OCI-LY1 (cell line): Measurements from ENCODE around the gene CTNNBL1.

Experiments used
- EZH2 ChIP-seq: fragments of 200-600 bp; sonication (generic), shearing (Covaris generic); IDR thresholded peaks from 2 replicates; pipeline ENCODE4 v1.8.0; 2017; ENCODE audit warnings: borderline replicate concordance, mixed run types, mild to moderate bottlenecking, antibody characterized with exemption, low read length, moderate library complexity, mixed read lengths
- TF ChIP-seq, protein P1 (sequence below): fragments of 200-600 bp; sonication (generic), shearing (Covaris generic); IDR thresholded peaks from 2 replicates; pipeline ENCODE4 v1.5.1; 2017; ENCODE audit warnings: mild to moderate bottlenecking, antibody characterized with exemption, low read length, moderate library complexity, mixed read lengths

DNA sequence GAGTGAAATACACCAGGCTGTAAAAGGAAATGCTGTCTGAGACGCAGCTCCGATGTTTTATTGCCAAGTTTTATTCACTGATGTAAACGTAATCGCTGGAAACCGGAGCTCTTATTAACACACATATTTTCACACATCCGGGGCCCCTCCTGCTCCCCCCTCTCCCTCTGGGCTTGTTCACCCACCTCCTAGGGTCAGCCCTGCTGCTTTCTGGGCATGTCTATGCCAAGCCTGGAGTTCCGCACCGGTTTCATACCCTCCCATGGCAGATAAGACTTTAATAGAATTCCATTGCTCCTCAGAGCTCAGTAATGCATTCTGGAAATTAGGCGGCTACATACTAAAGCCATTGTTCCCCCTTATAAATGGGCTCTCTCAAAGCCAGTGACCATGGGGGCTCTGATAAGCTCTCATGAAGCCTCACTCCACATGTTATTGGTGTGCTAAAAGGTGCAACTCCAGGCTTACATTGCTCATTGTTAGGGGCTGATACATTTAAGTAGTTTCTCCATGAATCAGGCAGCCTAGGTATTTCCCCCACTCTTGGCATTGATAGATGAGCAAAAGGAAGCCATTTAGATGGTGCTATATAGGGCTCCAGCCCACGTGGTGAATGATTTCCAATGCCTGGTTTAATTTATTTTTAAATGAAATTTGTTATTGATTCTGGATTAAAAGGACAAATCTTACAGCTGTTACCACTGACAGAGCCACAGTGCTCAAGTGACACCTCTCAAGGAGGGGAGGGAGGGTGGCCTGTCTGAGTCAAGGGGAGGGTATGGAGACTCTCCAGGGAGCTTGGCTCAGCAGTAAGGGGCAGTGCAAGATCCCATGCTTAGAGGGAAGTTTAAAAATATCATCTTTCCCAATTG lies 204.6 kb downstream of the CTNNBL1 start:
- TF ChIP-seq, protein P1, sequence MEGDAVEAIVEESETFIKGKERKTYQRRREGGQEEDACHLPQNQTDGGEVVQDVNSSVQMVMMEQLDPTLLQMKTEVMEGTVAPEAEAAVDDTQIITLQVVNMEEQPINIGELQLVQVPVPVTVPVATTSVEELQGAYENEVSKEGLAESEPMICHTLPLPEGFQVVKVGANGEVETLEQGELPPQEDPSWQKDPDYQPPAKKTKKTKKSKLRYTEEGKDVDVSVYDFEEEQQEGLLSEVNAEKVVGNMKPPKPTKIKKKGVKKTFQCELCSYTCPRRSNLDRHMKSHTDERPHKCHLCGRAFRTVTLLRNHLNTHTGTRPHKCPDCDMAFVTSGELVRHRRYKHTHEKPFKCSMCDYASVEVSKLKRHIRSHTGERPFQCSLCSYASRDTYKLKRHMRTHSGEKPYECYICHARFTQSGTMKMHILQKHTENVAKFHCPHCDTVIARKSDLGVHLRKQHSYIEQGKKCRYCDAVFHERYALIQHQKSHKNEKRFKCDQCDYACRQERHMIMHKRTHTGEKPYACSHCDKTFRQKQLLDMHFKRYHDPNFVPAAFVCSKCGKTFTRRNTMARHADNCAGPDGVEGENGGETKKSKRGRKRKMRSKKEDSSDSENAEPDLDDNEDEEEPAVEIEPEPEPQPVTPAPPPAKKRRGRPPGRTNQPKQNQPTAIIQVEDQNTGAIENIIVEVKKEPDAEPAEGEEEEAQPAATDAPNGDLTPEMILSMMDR, result no peak
- no peak for TF ChIP-seq EZH2
